Keratinocyte (primary cell): ENCODE results near the gene CSGALNACT2. TPM values are rescaled to one million over a fixed set of nuclear protein-coding genes. Genes with fewer than 3 reads are reported as not detected.

Experiments used
- DNase-seq: peaks from one replicate; pipeline ENCODE4 v3.0.0-alpha.2; 2011; ENCODE audit warnings: low read depth, missing footprints, low spot score
- FAIRE-seq: peaks from 2 replicates; lab custom pipeline; 2011; peaks lifted over from hg19 to GRCh38; lab: Jason Lieb, UNC
- H2AFZ ChIP-seq: 2 replicates; pipeline ENCODE4 v1.6.0; 2012; ENCODE audit warnings: low read length, control low read depth, inconsistent platforms; ENCODE audit not compliant: control insufficient read depth
- H3K27ac ChIP-seq: 2 replicates; pipeline ENCODE4 v1.5.1; 2011; ENCODE audit warnings: low read length; ENCODE audit not compliant: control insufficient read depth, insufficient read depth
- H3K27me3 ChIP-seq: 3 replicates; pipeline ENCODE4 v1.6.0; 2011; ENCODE audit warnings: low read length; ENCODE audit not compliant: control insufficient read depth, insufficient read depth; ENCODE audit errors: extremely low read depth
- H3K36me3 ChIP-seq, 2 experiments: 2 replicates in 1 of 2; 3 replicates in 1 of 2; pipeline ENCODE4 v1.5.1; 2011; ENCODE audit warnings: low read length in 2 of 2, mild to moderate bottlenecking in 1 of 2; ENCODE audit not compliant: control insufficient read depth in 2 of 2, insufficient read depth in 2 of 2; ENCODE audit errors: extremely low read depth in 1 of 2
- H3K4me1 ChIP-seq: 3 replicates; pipeline ENCODE4 v1.5.1; 2011; ENCODE audit warnings: low read length; ENCODE audit not compliant: control insufficient read depth, insufficient read depth; ENCODE audit errors: extremely low read depth
- H3K4me2 ChIP-seq: 3 replicates; pipeline ENCODE4 v1.6.0; 2011; ENCODE audit warnings: low read depth, low read length; ENCODE audit not compliant: control insufficient read depth, insufficient read depth; ENCODE audit errors: extremely low read depth
- H3K4me3 ChIP-seq, 3 experiments: fragments of 200-600 bp in 1 of 3; sonication (generic) in 1 of 3; 2 replicates in 2 of 3; 3 replicates in 1 of 3; pipeline ENCODE4 v1.5.1; 2011 to 2016; ENCODE audit warnings: low read length in 3 of 3, mild to moderate bottlenecking in 3 of 3, control low read depth in 2 of 3, inconsistent platforms in 1 of 3, low read depth in 1 of 3, mixed read lengths in 1 of 3, mixed run types in 1 of 3, moderate library complexity in 1 of 3; ENCODE audit not compliant: control insufficient read depth in 2 of 3, insufficient read depth in 2 of 3; ENCODE audit errors: extremely low read depth in 1 of 3
- H3K79me2 ChIP-seq: 2 replicates; pipeline ENCODE4 v1.6.0; 2012; ENCODE audit warnings: low read length; ENCODE audit not compliant: control insufficient read depth, insufficient read depth
- H3K9ac ChIP-seq: 3 replicates; pipeline ENCODE4 v1.6.0; 2011; ENCODE audit warnings: low read length; ENCODE audit not compliant: control insufficient read depth, insufficient read depth; ENCODE audit errors: extremely low read depth
- H3K9me1 ChIP-seq: 3 replicates; pipeline ENCODE4 v1.6.0; 2011; ENCODE audit warnings: low read length; ENCODE audit not compliant: control insufficient read depth, insufficient read depth; ENCODE audit errors: extremely low read depth
- H3K9me3 ChIP-seq: 2 replicates; pipeline ENCODE4 v1.5.1; 2012; ENCODE audit warnings: low read depth, low read length; ENCODE audit not compliant: control insufficient read depth
- H4K20me1 ChIP-seq: 3 replicates; pipeline ENCODE4 v1.6.0; 2011; ENCODE audit warnings: low read length; ENCODE audit not compliant: control insufficient read depth, insufficient read depth; ENCODE audit errors: extremely low read depth
- CTCF ChIP-seq, 3 experiments: IDR thresholded peaks in 1 of 3; conservative IDR thresholded peaks in 1 of 3; optimal IDR thresholded peaks in 1 of 3; 2 replicates in 2 of 3; 3 replicates in 1 of 3; pipeline versions ENCODE3 to v1.5.1; 2011; ENCODE audit warnings: low read length in 3 of 3, mild to moderate bottlenecking in 3 of 3, moderate library complexity in 2 of 3, control low read depth in 1 of 3, inconsistent platforms in 1 of 3; ENCODE audit not compliant: insufficient read depth in 2 of 3; ENCODE audit errors: extremely low read depth in 1 of 3
- EZH2 ChIP-seq: IDR thresholded peaks from one replicate; pipeline ENCODE4 v1.6.1; 2012; ENCODE audit warnings: inconsistent platforms, mild to moderate bottlenecking, low read length, moderate library complexity
- dilution Hi-C: fragments of 300-500 bp; cut with MboI; formaldehyde crosslinking; loops from one replicate; pipeline ENCODE4 v1.7.0; 2020; ENCODE audit warnings: low sequenced_read_pairs; ENCODE audit not compliant: extremely low pct_ligation_motif_present
- polyA plus RNA-seq, 5 experiments: library from polyadenylated mRNA; depleted of rRNA in 3 of 5; stranded (reverse) in 3 of 5; stranded (forward) in 1 of 5; unstranded in 1 of 5; fragments of >200 nt; gene quantifications; 1 replicate in 1 of 5; 2 replicates in 3 of 5; 3 replicates in 1 of 5; pipeline versions ENCODE4 v1.2.1 to v1.2.3, GENCODE V29; 2011 to 2012; ENCODE audit warnings: missing spikeins in 2 of 5, low read depth in 1 of 5, low replicate concordance in 1 of 5

CSGALNACT2 gene
- polyA plus RNA-seq, 1 donor (not counting 4 experiments of a cell fraction or from before 2014, with no cell fraction given): 19.7 TPM

- H3K27me3 ChIP-seq: no peaks in the 10 kb centered on the region
- no peak for TF ChIP-seq EZH2
- no peak for TF ChIP-seq CTCF (optimal IDR thresholded peaks at IDR 0.05 in 1 of 3, IDR thresholded peaks at IDR 0.05 in 1 of 3, conservative IDR thresholded peaks at IDR 0.05 in 1 of 3; ENCODE audit: extremely low read depth in 1 of 3, insufficient read depth in 2 of 3, low read length in 3 of 3)
Observed at GRCh38 chr10:43166880-43167497, 28.7 kb downstream of the CSGALNACT2 start.

GRCh38 chr10:43167498-43167889 lies 29.2 kb downstream of the CSGALNACT2 start:
- H2AFZ ChIP-seq: no peak overlapping the region
- no peaks in the 10 kb centered on the region for H3K9me1 ChIP-seq
- H3K27ac ChIP-seq: no peak overlapping the region
- DNase-seq (no peak), FAIRE-seq (no peak)
- no peak for TF ChIP-seq CTCF (optimal IDR thresholded peaks at IDR 0.05 in 1 of 3, IDR thresholded peaks at IDR 0.05 in 1 of 3, conservative IDR thresholded peaks at IDR 0.05 in 1 of 3; ENCODE audit: extremely low read depth in 1 of 3, insufficient read depth in 2 of 3, low read length in 3 of 3)
- TF ChIP-seq EZH2: no peak
- peaks cover 5% of the 10 kb centered on the region for H3K4me1 ChIP-seq
- H4K20me1 ChIP-seq: no peaks in the 10 kb centered on the region
- H3K4me2 ChIP-seq: no peak overlapping the region
- no peaks in the 10 kb centered on the region for H3K27me3 ChIP-seq
- H3K79me2 ChIP-seq: no peaks in the 10 kb centered on the region
- H3K9ac ChIP-seq: no peak overlapping the region
- peaks cover 6 to 9% of the 10 kb centered on the region in 2 experiments for H3K36me3 ChIP-seq
- no peak overlapping the region for H3K4me3 ChIP-seq
- dilution Hi-C loops: no loop called here
- no peaks in the 10 kb centered on the region for H3K9me3 ChIP-seq

More at GRCh38 chr10:43166880-43167497, 28.7 kb downstream of the CSGALNACT2 start:
- no peak for DNase-seq
- Histone ChIP-seq H3K36me3 (peaks cover 10 to 14% of the 10 kb centered on the region in 2 experiments), H2AFZ (no peak overlapping the region), H3K27ac (no peak overlapping the region), H3K4me1 (peaks cover 5% of the 10 kb centered on the region), H3K9me3 (no peaks in the 10 kb centered on the region), H3K9me1 (no peaks in the 10 kb centered on the region), H3K9ac (no peak overlapping the region), H3K4me2 (no peak overlapping the region), H3K79me2 (no peaks in the 10 kb centered on the region), H4K20me1 (no peaks in the 10 kb centered on the region), H3K4me3 (no peak overlapping the region)
- no peak for FAIRE-seq
- dilution Hi-C loops: no loop called here
